ENCODE data around the gene TADA2B.
A peak's percentile ranks its signal among the peaks of the same experiment; 100 is the strongest.
"Not testable (repeated sequence)": the region's sequence is repeated elsewhere in the genome, so short reads cannot be mapped to it uniquely, and the experiment has no call there.

TADA2B gene

DNA sequence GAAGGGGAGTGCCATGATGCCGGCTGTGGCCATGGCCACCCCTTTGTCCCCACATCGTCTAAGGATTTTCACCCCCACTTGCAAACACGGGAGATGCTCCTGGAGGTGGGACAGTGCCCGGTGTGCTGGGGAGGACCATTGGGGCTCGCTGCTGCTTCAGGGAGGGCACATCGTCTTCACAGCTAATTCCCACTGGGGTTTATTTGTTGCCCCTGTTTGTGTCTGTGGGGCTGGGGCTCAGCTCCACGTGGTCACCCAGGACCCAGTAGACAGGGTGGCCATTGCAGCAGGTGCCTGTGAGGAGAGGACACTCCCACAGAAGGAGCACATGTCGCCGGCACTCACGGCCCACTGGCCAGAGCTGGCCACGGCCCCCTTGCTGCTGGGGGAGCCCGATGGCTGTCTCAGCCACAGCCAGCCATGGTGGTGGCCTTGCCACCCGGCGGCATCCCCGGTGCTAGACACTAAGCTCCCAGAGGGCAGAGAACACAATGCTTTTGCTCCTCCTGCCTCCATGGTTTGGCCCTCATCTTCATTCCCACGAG lies 52.5 kb downstream of the TADA2B start:
- H3K9me3 ChIP-seq (ENCODE audit: control insufficient read depth, insufficient read depth, low read length): no peaks in the 10 kb centered on the region
- no peaks in the 10 kb centered on the region for H3K4me1 ChIP-seq (ENCODE audit: control insufficient read depth, insufficient read depth, low read length)
- H3K4me3 ChIP-seq (ENCODE audit: low read depth, low read length): no peak overlapping the region
- peaks cover 68% of the 10 kb centered on the region for H3K27me3 ChIP-seq (ENCODE audit: control insufficient read depth, insufficient read depth, low read length)
- no peaks in the 10 kb centered on the region for H3K36me3 ChIP-seq (ENCODE audit: control insufficient read depth, insufficient read depth, low read length)
- no peak overlapping the region for H3K9ac ChIP-seq (ENCODE audit: low read depth, low read length)

DNA sequence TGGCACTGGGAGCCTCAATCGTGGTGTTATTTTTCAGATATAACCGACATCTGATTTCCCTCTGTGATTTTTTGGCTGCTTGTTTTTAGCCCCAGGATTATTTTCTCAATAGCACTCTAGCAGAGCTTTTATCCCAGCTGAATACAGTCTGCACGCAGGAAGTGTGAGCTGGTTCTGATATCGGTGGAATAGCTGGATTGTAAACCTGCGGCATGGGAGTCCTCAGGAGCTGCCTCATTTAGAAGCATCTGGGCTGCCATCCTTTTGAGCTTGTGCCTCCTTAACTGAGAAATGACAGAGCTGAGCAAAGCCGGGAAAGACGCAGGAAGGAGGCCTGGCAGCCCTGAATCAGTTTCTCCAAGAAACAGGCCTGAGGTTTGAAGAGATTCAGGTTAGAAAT lies 53.1 kb downstream of the TADA2B start:
- Histone ChIP-seq H3K36me3 (ENCODE audit: control insufficient read depth, insufficient read depth, low read length) (no peaks in the 10 kb centered on the region), H3K9me3 (ENCODE audit: control insufficient read depth, insufficient read depth, low read length) (no peaks in the 10 kb centered on the region), H3K27me3 (ENCODE audit: control insufficient read depth, insufficient read depth, low read length) (peaks cover 63% of the 10 kb centered on the region)

DNA sequence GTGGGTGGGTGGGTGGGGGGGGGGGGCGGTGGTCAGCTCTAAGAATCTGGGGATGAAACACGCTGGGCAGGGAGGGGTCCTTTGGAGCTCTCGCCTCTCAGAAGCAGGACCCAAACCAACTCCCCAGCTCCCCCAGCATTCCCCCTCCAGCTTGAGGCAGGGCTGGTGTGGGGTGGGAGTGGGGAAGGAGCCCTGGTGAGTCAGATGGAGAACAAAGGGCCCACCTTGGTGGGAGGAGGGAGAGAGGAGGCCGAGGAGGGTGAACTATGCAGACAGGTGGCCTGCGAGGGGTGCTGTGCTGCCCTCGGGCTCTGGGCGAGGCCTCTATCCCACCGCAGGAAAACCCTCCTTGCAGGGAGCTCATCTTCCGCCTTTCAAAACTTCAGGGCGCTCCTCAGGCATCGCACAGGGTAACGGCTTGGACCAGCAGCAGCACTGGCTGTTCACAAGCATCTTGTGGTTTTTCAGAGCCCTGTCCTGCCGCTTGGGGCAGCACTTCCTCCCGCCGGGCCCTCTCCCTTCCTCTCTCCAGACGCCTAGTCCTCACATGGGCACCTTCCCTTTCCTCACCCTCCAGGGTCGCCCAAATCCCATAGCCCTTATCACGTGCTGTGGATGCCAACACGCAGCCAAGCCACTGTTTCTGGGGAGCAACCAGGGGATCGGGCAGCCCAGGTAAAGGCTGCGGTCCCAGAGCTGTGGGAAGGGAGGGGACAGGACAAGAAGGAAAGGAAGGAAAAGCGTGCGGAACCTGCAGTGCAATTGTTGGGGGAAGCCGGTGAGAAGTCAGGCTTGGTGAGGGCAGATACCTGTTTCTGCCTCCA lies 58.7 kb downstream of the TADA2B start:
- no peaks in the 10 kb centered on the region for H3K9me3 ChIP-seq (ENCODE audit: control insufficient read depth, insufficient read depth, low read length)
- peaks cover 29% of the 10 kb centered on the region for H3K27me3 ChIP-seq (ENCODE audit: control insufficient read depth, insufficient read depth, low read length)
- H3K36me3 ChIP-seq (ENCODE audit: control insufficient read depth, insufficient read depth, low read length): no peaks in the 10 kb centered on the region
- H3K9ac ChIP-seq (ENCODE audit: low read depth, low read length): no peak overlapping the region
- peak overlapping the region; percentile 61 for H3K4me3 ChIP-seq (ENCODE audit: low read depth, low read length)
- H3K4me1 ChIP-seq (ENCODE audit: control insufficient read depth, insufficient read depth, low read length): peaks cover 9% of the 10 kb centered on the region

More for the DNA sequence above, 53.1 kb downstream of the TADA2B start:
- Histone ChIP-seq H3K4me3 (ENCODE audit: low read depth, low read length) (no peak overlapping the region), H3K4me1 (ENCODE audit: control insufficient read depth, insufficient read depth, low read length) (peaks cover 2% of the 10 kb centered on the region), H3K9ac (ENCODE audit: low read depth, low read length) (no peak overlapping the region)

DNA sequence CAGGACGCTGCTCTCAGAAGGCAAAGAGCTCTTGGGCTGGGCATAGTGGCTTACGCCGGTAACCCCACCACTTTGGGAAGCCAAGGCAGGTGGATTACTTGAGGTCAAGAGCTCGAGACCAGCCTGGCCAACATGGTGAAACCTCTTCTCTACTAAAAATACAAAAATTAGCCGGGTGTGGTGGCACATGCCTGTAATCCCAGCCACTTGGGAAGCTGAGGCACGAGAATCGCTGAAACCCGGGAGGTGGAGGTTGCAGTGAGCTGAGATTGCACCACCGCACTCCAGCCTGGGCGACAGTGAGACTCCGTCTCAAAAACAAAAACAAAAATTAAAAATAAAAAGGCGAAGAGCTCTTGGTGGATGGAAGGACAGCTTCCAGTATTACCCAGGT lies 59.3 kb downstream of the TADA2B start:
- H3K9me3 ChIP-seq (ENCODE audit: control insufficient read depth, insufficient read depth, low read length); H3K36me3 ChIP-seq (ENCODE audit: control insufficient read depth, insufficient read depth, low read length); H3K9ac ChIP-seq (ENCODE audit: low read depth, low read length); H3K4me1 ChIP-seq (ENCODE audit: control insufficient read depth, insufficient read depth, low read length): not testable (repeated sequence)
- peak overlapping the region; percentile 88 for H3K4me3 ChIP-seq (ENCODE audit: low read depth, low read length)
- peaks cover 23% of the 10 kb centered on the region for H3K27me3 ChIP-seq (ENCODE audit: control insufficient read depth, insufficient read depth, low read length)

DNA sequence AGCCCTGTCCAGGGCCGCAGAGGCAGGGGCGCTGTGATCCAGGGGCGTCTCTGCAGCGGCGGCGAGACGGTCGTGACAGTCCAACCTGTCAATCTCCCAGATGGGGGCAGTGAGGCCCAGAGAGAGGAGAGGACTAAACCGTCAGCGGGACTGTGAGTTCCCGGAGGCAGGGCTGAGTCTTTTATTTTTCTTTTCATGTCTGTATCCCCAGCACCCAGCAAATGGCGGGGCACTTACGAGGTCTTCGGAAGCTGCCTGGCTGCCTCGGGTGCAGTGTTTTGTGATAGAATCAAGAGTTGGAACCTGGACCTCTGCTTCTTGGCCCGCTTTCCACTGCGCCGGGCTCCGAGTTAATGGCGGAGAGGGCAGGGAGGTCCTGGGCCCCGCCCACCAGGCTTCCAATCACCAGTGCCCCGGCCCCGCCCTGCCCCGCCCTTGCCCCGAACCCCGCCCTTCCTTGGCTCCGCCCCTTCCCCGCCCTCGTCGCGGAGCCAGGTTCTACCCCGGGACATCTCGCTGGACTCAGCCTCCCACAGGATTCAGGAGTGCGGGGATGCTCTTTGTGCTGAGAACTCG lies 59.9 kb downstream of the TADA2B start:
- H3K4me1 ChIP-seq (ENCODE audit: control insufficient read depth, insufficient read depth, low read length): peaks cover 9% of the 10 kb centered on the region
- no peaks in the 10 kb centered on the region for H3K36me3 ChIP-seq (ENCODE audit: control insufficient read depth, insufficient read depth, low read length)
- no peak overlapping the region for H3K9ac ChIP-seq (ENCODE audit: low read depth, low read length)
- peaks cover 18% of the 10 kb centered on the region for H3K27me3 ChIP-seq (ENCODE audit: control insufficient read depth, insufficient read depth, low read length)
- H3K9me3 ChIP-seq (ENCODE audit: control insufficient read depth, insufficient read depth, low read length): no peaks in the 10 kb centered on the region
- H3K4me3 ChIP-seq (ENCODE audit: low read depth, low read length): peak overlapping the region; percentile 88

DNA sequence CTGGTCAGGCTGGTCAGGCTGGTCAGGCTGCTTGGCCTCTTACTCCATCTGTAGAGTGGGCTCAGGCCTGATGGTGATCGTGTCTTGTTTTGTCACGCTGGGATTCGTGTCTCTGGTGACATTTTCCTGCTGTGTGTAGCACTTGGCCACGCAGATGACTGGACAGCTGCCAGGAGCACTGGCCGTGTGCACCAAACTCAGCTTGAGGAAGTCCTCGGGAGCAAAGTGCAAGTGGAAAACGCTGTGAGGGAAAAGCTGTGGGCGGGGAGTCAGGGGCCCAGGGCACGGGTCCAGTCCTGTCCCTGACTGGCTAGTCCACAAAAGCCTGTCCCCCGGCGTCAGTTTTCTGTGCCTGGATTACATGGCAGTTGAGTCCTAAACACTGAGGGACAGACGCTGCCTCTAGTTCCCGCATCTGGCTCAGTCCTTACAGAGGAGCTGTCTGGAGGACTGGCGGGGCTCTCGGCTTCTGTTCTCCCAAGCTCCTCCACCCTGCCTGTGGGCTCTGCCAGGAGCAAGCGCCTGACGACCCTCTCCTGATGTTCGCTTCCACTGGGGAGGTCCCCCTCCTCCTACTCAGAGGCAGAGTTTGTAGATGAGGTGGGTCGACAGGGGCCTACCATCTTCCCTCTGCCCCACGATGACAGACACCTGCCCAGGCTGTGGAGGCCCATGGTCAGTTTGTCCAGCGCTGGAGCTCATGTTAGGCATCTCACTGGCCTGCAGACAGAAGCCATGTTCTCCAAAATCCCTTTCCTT lies 60.6 kb downstream of the TADA2B start:
- H3K9ac ChIP-seq (ENCODE audit: low read depth, low read length): no peak overlapping the region
- H3K27me3 ChIP-seq (ENCODE audit: control insufficient read depth, insufficient read depth, low read length): peaks cover 12% of the 10 kb centered on the region
- H3K36me3 ChIP-seq (ENCODE audit: control insufficient read depth, insufficient read depth, low read length): no peaks in the 10 kb centered on the region
- no peaks in the 10 kb centered on the region for H3K9me3 ChIP-seq (ENCODE audit: control insufficient read depth, insufficient read depth, low read length)
- peak overlapping the region; percentile 41 for H3K4me3 ChIP-seq (ENCODE audit: low read depth, low read length)
- H3K4me1 ChIP-seq (ENCODE audit: control insufficient read depth, insufficient read depth, low read length): peaks cover 9% of the 10 kb centered on the region

DNA sequence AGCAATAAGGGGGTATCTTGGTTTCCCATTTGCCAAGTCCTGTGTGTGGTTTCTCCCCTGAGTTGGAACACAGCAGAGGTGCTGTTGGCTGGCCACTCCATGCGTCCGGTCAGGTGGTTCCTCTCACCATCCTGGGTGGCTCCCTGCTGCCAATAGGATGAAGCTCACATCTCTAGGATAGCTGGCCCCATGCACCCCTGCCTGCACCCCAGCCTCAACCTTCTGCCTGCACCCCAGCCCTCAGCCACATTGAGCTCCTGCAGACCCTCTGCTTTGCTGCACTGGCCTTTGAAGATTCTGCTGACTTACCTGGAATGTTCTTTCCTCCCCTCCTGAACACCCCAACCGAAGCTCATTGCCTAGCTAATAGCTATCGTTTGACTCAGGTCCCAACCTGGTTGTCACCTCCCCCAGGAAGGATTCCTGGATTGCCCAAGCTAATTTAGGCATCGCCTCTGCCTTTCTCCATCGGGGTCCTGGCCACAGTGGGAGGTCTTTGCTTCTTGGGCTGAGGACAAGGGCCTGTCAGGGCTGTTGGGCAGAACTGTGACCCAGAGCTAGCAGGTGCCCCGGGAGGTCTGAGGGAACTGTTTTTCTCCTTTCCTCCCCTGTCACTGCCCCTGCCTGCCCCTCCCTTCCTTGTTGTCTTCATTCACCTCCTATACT lies 61.3 kb downstream of the TADA2B start:
- Histone ChIP-seq H3K4me1 (ENCODE audit: control insufficient read depth, insufficient read depth, low read length) (peaks cover 9% of the 10 kb centered on the region), H3K9me3 (ENCODE audit: control insufficient read depth, insufficient read depth, low read length) (no peaks in the 10 kb centered on the region), H3K27me3 (ENCODE audit: control insufficient read depth, insufficient read depth, low read length) (peaks cover 12% of the 10 kb centered on the region), H3K36me3 (ENCODE audit: control insufficient read depth, insufficient read depth, low read length) (no peaks in the 10 kb centered on the region), H3K4me3 (ENCODE audit: low read depth, low read length) (no peak overlapping the region), H3K9ac (ENCODE audit: low read depth, low read length) (no peak overlapping the region)

DNA sequence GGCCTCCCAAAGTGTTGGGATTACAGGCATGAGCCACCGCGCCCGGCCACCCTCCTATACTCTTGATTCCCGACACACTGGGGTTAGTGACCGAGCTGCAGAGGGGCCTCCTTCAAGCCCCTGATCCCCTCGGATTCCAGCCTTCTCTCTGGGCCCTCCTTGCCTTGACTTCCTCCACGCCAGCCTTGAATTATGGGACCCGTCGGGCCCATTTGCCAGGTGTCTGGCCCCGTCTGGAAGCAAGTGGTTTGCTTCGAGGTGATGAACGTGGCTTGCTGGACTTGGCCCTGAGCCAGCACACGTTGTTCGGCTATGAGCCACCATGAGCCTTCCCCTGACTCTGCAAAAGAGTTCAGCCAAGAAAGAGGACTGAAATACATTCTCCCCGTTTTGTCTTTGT lies 62.1 kb downstream of the TADA2B start:
- H3K4me1 ChIP-seq (ENCODE audit: control insufficient read depth, insufficient read depth, low read length): peaks cover 9% of the 10 kb centered on the region
- H3K9me3 ChIP-seq (ENCODE audit: control insufficient read depth, insufficient read depth, low read length): no peaks in the 10 kb centered on the region
- H3K4me3 ChIP-seq (ENCODE audit: low read depth, low read length): no peak overlapping the region
- H3K9ac ChIP-seq (ENCODE audit: low read depth, low read length): no peak overlapping the region
- peaks cover 12% of the 10 kb centered on the region for H3K27me3 ChIP-seq (ENCODE audit: control insufficient read depth, insufficient read depth, low read length)
- H3K36me3 ChIP-seq (ENCODE audit: control insufficient read depth, insufficient read depth, low read length): no peaks in the 10 kb centered on the region

DNA sequence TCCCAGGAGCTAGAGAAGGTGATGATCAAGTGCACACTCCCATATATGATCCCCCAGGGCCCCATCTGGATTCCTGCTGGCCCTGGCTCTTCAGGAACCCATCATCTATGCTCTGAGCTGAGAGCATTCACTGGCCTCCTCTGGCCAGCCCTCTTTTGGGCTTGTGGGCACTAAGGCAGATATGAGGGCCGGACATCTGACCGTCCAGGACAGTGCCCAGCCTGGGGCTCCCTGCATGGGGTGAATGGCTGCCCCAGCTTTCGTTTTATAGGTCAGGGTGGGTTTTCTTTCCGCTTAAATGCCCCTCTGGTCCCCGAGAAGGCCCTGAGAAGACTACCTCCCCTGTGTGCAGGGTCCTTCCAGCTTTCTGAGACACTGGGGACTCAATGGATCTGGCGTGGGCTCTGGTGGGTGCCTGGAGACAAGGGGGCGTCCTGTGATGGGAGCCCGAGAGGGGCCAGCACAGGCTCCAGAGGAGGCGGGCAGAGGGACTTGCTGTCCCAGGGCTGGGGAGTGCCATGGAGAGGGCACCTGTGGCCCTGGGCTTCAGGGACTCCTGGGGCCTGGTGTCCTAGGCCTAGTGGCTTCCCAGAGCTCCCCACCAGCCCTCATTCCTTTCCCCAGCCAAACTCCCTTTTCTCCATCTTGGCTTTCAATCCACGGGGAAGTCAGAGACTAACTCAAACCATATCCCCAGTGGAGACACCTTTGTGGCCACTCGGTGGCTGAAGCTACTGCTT lies 64.2 kb downstream of the TADA2B start:
- Histone ChIP-seq H3K4me3 (ENCODE audit: low read depth, low read length) (no peak overlapping the region), H3K36me3 (ENCODE audit: control insufficient read depth, insufficient read depth, low read length) (no peaks in the 10 kb centered on the region), H3K27me3 (ENCODE audit: control insufficient read depth, insufficient read depth, low read length) (peaks cover 11% of the 10 kb centered on the region), H3K4me1 (ENCODE audit: control insufficient read depth, insufficient read depth, low read length) (peaks cover 4% of the 10 kb centered on the region), H3K9ac (ENCODE audit: low read depth, low read length) (no peak overlapping the region), H3K9me3 (ENCODE audit: control insufficient read depth, insufficient read depth, low read length) (no peaks in the 10 kb centered on the region)

All from iPS-15b (cell line).